ENCODE data around the gene LETM1. TPM values are rescaled to one million over a fixed set of nuclear protein-coding genes. Genes with fewer than 3 reads are reported as not detected.

The LETM1 gene
- total and polyA plus RNA-seq, 2 donors (not counting 1 experiment from before 2014, with no cell fraction given), result 28.5 to 45.1 TPM

GRCh38 chr4:1842339-1842895 lies 13.5 kb downstream of the LETM1 start:
- H3K27ac ChIP-seq (ENCODE audit: low read length in 2 of 2), result no peak overlapping the region
- H3K27ac Mint-ChIP-seq, result no peak overlapping the region
- peaks cover 63% of the 10 kb centered on the region for H3K79me2 ChIP-seq (ENCODE audit: control insufficient read depth, insufficient read depth, low read length)
- H3K9me3 Mint-ChIP-seq (ENCODE audit: insufficient read depth), result no peaks in the 10 kb centered on the region
- H2AFZ ChIP-seq (ENCODE audit: insufficient read depth, low read depth, low read length, poor library complexity, severe bottlenecking), result no peak overlapping the region
- 98% methylated on average over 13 of the region's 13 CpGs for WGBS (ENCODE audit: insufficient coverage)
- H3K36me3 ChIP-seq (replicated peaks in 1 of 2; ENCODE audit: control extremely low read depth in 1 of 2, control insufficient read depth in 1 of 2, extremely low read depth in 1 of 2, insufficient read depth in 2 of 2, low read length in 1 of 2), result peaks cover 1 to 66% of the 10 kb centered on the region in 2 experiments
- no peak overlapping the region for H3K9ac ChIP-seq (ENCODE audit: low read length)
- intact Hi-C loops (cut with micrococcal nuclease), result no loop called here
- H3K4me3 ChIP-seq (ENCODE audit: control extremely low read depth in 1 of 5, extremely low read depth in 1 of 5, insufficient read depth in 1 of 5, low read depth in 2 of 5, low read length in 4 of 5), result no peak overlapping the region
- no peaks in the 10 kb centered on the region for H3K4me1 ChIP-seq (ENCODE audit: control insufficient read depth in 2 of 2, insufficient read depth in 2 of 2, low read length in 2 of 2)
- ChIA-PET CTCF (no interaction called here), POLR2A (no interaction called here)
- no peak overlapping the region for H3K4me3 Mint-ChIP-seq
- no peaks in the 10 kb centered on the region for H3K27me3 ChIP-seq (replicated peaks in 1 of 4; ENCODE audit: control extremely low read depth in 1 of 4, control insufficient read depth in 3 of 4, insufficient read depth in 4 of 4, low read length in 3 of 4)
- ATAC-seq (ENCODE audit: low read depth) (no peak), DNase-seq (no peak)
- H4K20me1 ChIP-seq (ENCODE audit: control insufficient read depth, insufficient read depth, low read length, poor library complexity, severe bottlenecking), result peaks cover 31% of the 10 kb centered on the region
- no peaks in the 10 kb centered on the region for H3K27me3 Mint-ChIP-seq
- TF ChIP-seq, protein P1, sequence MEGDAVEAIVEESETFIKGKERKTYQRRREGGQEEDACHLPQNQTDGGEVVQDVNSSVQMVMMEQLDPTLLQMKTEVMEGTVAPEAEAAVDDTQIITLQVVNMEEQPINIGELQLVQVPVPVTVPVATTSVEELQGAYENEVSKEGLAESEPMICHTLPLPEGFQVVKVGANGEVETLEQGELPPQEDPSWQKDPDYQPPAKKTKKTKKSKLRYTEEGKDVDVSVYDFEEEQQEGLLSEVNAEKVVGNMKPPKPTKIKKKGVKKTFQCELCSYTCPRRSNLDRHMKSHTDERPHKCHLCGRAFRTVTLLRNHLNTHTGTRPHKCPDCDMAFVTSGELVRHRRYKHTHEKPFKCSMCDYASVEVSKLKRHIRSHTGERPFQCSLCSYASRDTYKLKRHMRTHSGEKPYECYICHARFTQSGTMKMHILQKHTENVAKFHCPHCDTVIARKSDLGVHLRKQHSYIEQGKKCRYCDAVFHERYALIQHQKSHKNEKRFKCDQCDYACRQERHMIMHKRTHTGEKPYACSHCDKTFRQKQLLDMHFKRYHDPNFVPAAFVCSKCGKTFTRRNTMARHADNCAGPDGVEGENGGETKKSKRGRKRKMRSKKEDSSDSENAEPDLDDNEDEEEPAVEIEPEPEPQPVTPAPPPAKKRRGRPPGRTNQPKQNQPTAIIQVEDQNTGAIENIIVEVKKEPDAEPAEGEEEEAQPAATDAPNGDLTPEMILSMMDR (IDR thresholded peaks at IDR 0.05), result no peak
- TF ChIP-seq EZH2 (IDR thresholded peaks at IDR 0.05; ENCODE audit: borderline replicate concordance, insufficient read depth, low read depth, low read length, poor library complexity, severe bottlenecking), result no peak
- H3K4me1 Mint-ChIP-seq, result peaks cover 4% of the 10 kb centered on the region
- no peaks in the 10 kb centered on the region for H3K9me3 ChIP-seq (ENCODE audit: control extremely low read depth in 1 of 3, control insufficient read depth in 2 of 3, insufficient read depth in 1 of 3, low read length in 2 of 3)
- no peak overlapping the region for H3K4me2 ChIP-seq (replicated peaks; ENCODE audit: low read depth, low read length, poor library complexity, severe bottlenecking)

GRCh38 chr4:1841887-1842210 lies 14.1 kb downstream of the LETM1 start:
- no peaks in the 10 kb centered on the region for H3K4me1 ChIP-seq (ENCODE audit: control insufficient read depth in 2 of 2, insufficient read depth in 2 of 2, low read length in 2 of 2)
- peaks cover 31% of the 10 kb centered on the region for H4K20me1 ChIP-seq (ENCODE audit: control insufficient read depth, insufficient read depth, low read length, poor library complexity, severe bottlenecking)
- no peaks in the 10 kb centered on the region for H3K27me3 ChIP-seq (replicated peaks in 1 of 4; ENCODE audit: control extremely low read depth in 1 of 4, control insufficient read depth in 3 of 4, insufficient read depth in 4 of 4, low read length in 3 of 4)
- H3K36me3 ChIP-seq (replicated peaks in 1 of 2; ENCODE audit: control extremely low read depth in 1 of 2, control insufficient read depth in 1 of 2, extremely low read depth in 1 of 2, insufficient read depth in 2 of 2, low read length in 1 of 2), result peaks cover 1 to 69% of the 10 kb centered on the region in 2 experiments
- DNase-seq (no peak), ATAC-seq (ENCODE audit: low read depth) (no peak)
- Mint-ChIP-seq H3K9me3 (ENCODE audit: insufficient read depth) (no peaks in the 10 kb centered on the region), H3K4me1 (peaks cover 4% of the 10 kb centered on the region), H3K27ac (no peak overlapping the region), H3K27me3 (no peaks in the 10 kb centered on the region), H3K4me3 (no peak overlapping the region)
- intact Hi-C loops (cut with micrococcal nuclease), result no loop called here
- no peak overlapping the region for H2AFZ ChIP-seq (ENCODE audit: insufficient read depth, low read depth, low read length, poor library complexity, severe bottlenecking)
- ChIA-PET CTCF (no interaction called here), POLR2A (no interaction called here)
- peaks cover 57% of the 10 kb centered on the region for H3K79me2 ChIP-seq (ENCODE audit: control insufficient read depth, insufficient read depth, low read length)
- H3K9ac ChIP-seq (ENCODE audit: low read length), result no peak overlapping the region
- no peaks in the 10 kb centered on the region for H3K9me3 ChIP-seq (ENCODE audit: control extremely low read depth in 1 of 3, control insufficient read depth in 2 of 3, insufficient read depth in 1 of 3, low read length in 2 of 3)
- 100% methylated on average over 2 of the region's 9 CpGs for WGBS (ENCODE audit: insufficient coverage)
- TF ChIP-seq, protein P1 (IDR thresholded peaks at IDR 0.05), result no peak
- TF ChIP-seq EZH2 (IDR thresholded peaks at IDR 0.05; ENCODE audit: borderline replicate concordance, insufficient read depth, low read depth, low read length, poor library complexity, severe bottlenecking), result no peak
- no peak overlapping the region for H3K4me3 ChIP-seq (ENCODE audit: control extremely low read depth in 1 of 5, extremely low read depth in 1 of 5, insufficient read depth in 1 of 5, low read depth in 2 of 5, low read length in 4 of 5)
- H3K4me2 ChIP-seq (replicated peaks; ENCODE audit: low read depth, low read length, poor library complexity, severe bottlenecking), result no peak overlapping the region
- H3K27ac ChIP-seq (ENCODE audit: low read length in 2 of 2), result no peak overlapping the region
